ENCODE measurements around the gene ARPC1A.
"Not testable (repeated sequence)": the region's sequence is repeated elsewhere in the genome, so short reads cannot be mapped to it uniquely, and the experiment has no call there.

Gene ARPC1A

GRCh38 chr7:99352247-99352646, 26.5 kb downstream of the ARPC1A start:
- Histone ChIP-seq H3K9me3 (ENCODE audit: control insufficient read depth, insufficient read depth, low read length) (no peaks in the 10 kb centered on the region), H3K4me3 (ENCODE audit: low read length) (no peak overlapping the region), H3K4me1 (ENCODE audit: control insufficient read depth, low read length) (no peaks in the 10 kb centered on the region), H4K20me1 (ENCODE audit: control insufficient read depth, insufficient read depth, low read depth, low read length) (no peaks in the 10 kb centered on the region), H3K27me3 (ENCODE audit: control insufficient read depth, low read length) (no peaks in the 10 kb centered on the region), H3K9me2 (replicated peaks; ENCODE audit: control insufficient read depth, low read length) (no peaks in the 10 kb centered on the region), H3K79me2 (ENCODE audit: control insufficient read depth, low read length) (no peaks in the 10 kb centered on the region), H3K27ac (ENCODE audit: low read depth, low read length) (no peak overlapping the region), H3K4me2 (ENCODE audit: low read length) (no peak overlapping the region), H3F3A (ENCODE audit: control insufficient read depth, insufficient read depth) (peaks cover 6% of the 10 kb centered on the region; the same call in 1 of the 2 replicates), H3K36me3 (ENCODE audit: control insufficient read depth, low read length) (peaks cover 66% of the 10 kb centered on the region)
- TF ChIP-seq CTCF (IDR thresholded peaks at IDR 0.05; ENCODE audit: low read depth, low read length, poor library complexity, severe bottlenecking) = no peak
- no peak for TF ChIP-seq EZH2phosphoT487 (IDR thresholded peaks at IDR 0.05; ENCODE audit: borderline replicate concordance, low read length)

GRCh38 chr7:99355098-99355497, 29.4 kb downstream of the ARPC1A start:
- Histone ChIP-seq H3K9me2 (replicated peaks; ENCODE audit: control insufficient read depth, low read length) (no peaks in the 10 kb centered on the region), H3K27ac (ENCODE audit: low read depth, low read length) (no peak overlapping the region), H3K36me3 (ENCODE audit: control insufficient read depth, low read length) (peaks cover 73% of the 10 kb centered on the region), H3K4me2 (ENCODE audit: low read length) (no peak overlapping the region), H3K9me3 (ENCODE audit: control insufficient read depth, insufficient read depth, low read length) (no peaks in the 10 kb centered on the region), H3K27me3 (ENCODE audit: control insufficient read depth, low read length) (no peaks in the 10 kb centered on the region), H3K4me1 (ENCODE audit: control insufficient read depth, low read length) (no peaks in the 10 kb centered on the region), H3K4me3 (ENCODE audit: low read length) (no peak overlapping the region), H3K79me2 (ENCODE audit: control insufficient read depth, low read length) (no peaks in the 10 kb centered on the region), H4K20me1 (ENCODE audit: control insufficient read depth, insufficient read depth, low read depth, low read length) (no peaks in the 10 kb centered on the region), H3F3A (ENCODE audit: control insufficient read depth, insufficient read depth) (peaks cover 6% of the 10 kb centered on the region; the same call in 1 of the 2 replicates)
- TF ChIP-seq EZH2phosphoT487 (IDR thresholded peaks at IDR 0.05; ENCODE audit: borderline replicate concordance, low read length) = no peak
- TF ChIP-seq CTCF (IDR thresholded peaks at IDR 0.05; ENCODE audit: low read depth, low read length, poor library complexity, severe bottlenecking) = no peak

DNA sequence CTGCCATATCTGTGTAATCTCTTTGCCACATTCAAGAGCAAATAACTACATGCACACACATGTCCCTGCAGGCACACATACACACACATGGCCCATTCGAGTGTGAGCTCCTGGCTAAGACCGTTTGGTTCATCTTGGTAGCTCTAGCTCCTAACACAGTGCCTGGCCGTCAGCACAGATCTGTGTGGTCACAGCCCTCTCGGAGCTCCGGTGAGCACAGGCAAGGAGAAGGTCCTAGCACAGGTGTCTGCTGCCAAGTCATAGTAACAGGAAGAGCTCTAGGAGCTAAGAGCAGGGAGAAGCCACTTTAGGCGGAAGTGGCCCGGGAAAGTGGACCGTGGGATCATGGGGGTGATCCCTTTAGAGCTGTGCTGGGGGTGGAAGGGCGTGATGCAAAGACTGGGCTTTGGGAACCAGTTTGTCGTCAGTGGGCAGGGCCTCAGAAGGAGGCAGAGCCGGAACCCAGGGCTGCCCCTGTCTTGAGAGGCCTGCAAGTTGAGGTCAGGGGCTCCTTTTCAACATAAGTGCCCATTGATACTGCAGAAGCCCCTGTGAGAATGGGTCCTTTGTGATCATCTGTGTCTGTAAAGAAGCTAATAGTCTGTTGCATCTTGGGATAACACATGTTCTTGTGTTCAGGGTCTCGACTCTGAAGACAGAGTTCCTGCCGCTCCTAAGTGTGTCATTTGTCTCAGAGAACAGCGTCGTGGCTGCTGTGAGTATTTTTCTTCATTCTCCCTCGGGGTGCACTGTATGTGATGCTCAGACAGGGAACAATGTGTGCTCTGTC, 32.2 kb downstream of the ARPC1A start:
- TF ChIP-seq CTCF (IDR thresholded peaks at IDR 0.05; ENCODE audit: low read depth, low read length, poor library complexity, severe bottlenecking) (no peak), EZH2phosphoT487 (IDR thresholded peaks at IDR 0.05; ENCODE audit: borderline replicate concordance, low read length) (no peak)
- H4K20me1 ChIP-seq (ENCODE audit: control insufficient read depth, insufficient read depth, low read depth, low read length) = no peaks in the 10 kb centered on the region
- H3K9me3 ChIP-seq (ENCODE audit: control insufficient read depth, insufficient read depth, low read length) = no peaks in the 10 kb centered on the region
- H3K4me3 ChIP-seq (ENCODE audit: low read length) = no peak overlapping the region
- no peak overlapping the region for H3K4me2 ChIP-seq (ENCODE audit: low read length)
- H3K36me3 ChIP-seq (ENCODE audit: control insufficient read depth, low read length) = peaks cover 74% of the 10 kb centered on the region
- no peak overlapping the region for H3K27ac ChIP-seq (ENCODE audit: low read depth, low read length)
- H3K79me2 ChIP-seq (ENCODE audit: control insufficient read depth, low read length) = no peaks in the 10 kb centered on the region
- H3K4me1 ChIP-seq (ENCODE audit: control insufficient read depth, low read length) = no peaks in the 10 kb centered on the region
- H3K27me3 ChIP-seq (ENCODE audit: control insufficient read depth, low read length) = no peaks in the 10 kb centered on the region
- no peaks in the 10 kb centered on the region for H3K9me2 ChIP-seq (replicated peaks; ENCODE audit: control insufficient read depth, low read length)
- peaks cover 14% of the 10 kb centered on the region for H3F3A ChIP-seq (ENCODE audit: control insufficient read depth, insufficient read depth)

GRCh38 chr7:99358521-99358920, 32.8 kb downstream of the ARPC1A start:
- H3K79me2 ChIP-seq (ENCODE audit: control insufficient read depth, low read length); H3K4me1 ChIP-seq (ENCODE audit: control insufficient read depth, low read length); H3K9me2 ChIP-seq (replicated peaks; ENCODE audit: control insufficient read depth, low read length); H3K27me3 ChIP-seq (ENCODE audit: control insufficient read depth, low read length); H3K27ac ChIP-seq (ENCODE audit: low read depth, low read length); H3K4me2 ChIP-seq (ENCODE audit: low read length); H3K4me3 ChIP-seq (ENCODE audit: low read length); H4K20me1 ChIP-seq (ENCODE audit: control insufficient read depth, insufficient read depth, low read depth, low read length); H3K9me3 ChIP-seq (ENCODE audit: control insufficient read depth, insufficient read depth, low read length): not testable (repeated sequence)
- Histone ChIP-seq H3K36me3 (ENCODE audit: control insufficient read depth, low read length) (peaks cover 80% of the 10 kb centered on the region), H3F3A (ENCODE audit: control insufficient read depth, insufficient read depth) (peaks cover 14% of the 10 kb centered on the region)

Data from DOHH2 (cell line).